Stimulated activated naive CD4-positive, alpha-beta T cell treated with Interleukin-2 at 50 U/mL for 16 hours (primary cell): Measurements from ENCODE around the gene GVQW3.
"Not testable (repeated sequence)": the region's sequence is repeated elsewhere in the genome, so short reads cannot be mapped to it uniquely, and the experiment has no call there.

Source experiments
- DNase-seq: peaks from one replicate; lab custom pipeline; 2025; lab: John Stamatoyannopoulos, UW

GVQW3 gene

DNA sequence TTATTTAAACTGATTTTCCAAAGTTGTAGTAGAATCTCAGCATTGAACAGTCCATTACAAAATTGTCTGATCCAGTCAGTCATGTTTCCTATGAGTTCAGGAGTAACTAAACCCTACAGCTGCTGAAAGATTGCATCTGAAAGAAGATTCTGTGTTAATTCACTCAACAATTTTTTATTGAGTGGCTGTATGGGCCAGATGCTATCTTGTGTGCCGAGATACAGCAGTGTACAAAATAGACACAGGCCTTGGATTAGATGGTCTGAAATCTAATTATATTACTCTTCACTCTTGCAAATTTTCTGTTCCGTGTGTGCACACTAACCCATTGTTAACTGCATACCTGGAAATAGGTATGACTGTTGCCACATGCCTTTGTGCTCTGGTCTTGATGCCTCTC, 7.3 kb downstream of the GVQW3 start:
- no peak for DNase-seq

DNA sequence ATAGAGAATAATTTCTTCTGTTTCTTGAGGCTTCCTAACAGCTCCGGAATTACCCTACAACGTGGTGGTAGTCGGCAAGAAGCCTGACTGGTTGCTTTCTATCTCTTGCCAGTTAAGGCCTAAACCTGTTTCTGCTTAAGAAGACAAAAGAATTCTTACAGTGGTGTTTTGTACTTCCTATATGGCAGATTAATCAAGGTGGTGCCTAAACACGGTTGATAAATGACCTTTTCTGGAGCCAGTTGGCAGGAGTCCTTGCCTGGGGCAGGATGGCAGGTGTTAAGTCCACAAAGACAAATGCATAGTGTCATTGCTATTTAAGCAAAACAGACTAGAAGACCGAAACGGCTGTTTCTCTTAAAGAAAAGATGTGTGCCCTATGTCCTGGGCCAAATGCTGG, 9.9 kb downstream of the GVQW3 start:
- DNase-seq = no peak

DNA sequence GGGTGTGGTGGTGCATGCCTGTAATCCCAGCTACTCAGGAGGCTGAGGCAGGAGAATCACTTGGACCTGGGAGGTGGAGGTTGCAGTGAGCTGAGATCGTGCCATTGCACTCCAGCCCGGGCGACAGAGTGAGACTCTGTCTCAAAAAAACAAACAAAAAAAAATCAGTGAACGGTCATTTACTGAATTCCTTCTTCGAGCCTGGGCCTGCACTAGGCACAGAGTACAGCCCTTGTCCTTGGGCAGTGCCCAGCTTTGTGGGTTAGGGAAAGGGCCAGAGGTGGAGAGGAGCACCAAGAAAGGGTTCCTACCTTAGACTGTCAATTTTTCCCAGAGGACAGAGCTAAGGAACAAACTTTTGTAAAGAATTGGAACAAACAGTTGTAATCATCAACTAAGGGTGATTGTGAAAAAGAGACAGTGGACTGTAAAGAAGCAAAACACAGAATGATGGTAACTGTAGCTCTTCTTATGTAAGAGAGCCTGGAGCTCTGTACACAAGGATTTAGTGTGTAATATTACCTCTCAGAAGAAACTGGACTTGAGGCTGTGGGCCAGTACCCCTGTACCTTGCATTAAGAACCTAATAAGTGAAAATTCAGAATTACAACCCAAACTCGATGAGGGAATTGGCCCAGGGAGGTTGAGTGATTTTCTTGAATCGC, 10.8 kb downstream of the GVQW3 start:
- DNase-seq = no peak

DNA sequence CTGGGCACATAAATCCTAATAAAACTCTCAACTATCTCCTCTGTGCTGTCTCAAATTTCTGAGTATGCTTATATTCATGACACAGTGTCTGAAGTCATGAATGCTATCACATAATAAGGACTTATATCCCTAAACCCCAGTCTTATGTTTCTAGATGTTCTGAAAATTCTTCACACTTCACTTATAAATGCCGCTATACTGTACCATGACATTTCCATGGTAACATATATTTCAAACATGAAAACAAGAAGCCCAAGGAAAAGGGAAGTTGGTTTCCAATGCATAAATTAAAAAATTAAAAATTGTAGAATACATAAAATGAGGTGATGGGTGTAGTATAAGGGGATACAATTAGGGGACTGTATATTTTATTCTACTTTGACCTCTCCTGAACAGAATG, 11.7 kb downstream of the GVQW3 start:
- DNase-seq = no peak

DNA sequence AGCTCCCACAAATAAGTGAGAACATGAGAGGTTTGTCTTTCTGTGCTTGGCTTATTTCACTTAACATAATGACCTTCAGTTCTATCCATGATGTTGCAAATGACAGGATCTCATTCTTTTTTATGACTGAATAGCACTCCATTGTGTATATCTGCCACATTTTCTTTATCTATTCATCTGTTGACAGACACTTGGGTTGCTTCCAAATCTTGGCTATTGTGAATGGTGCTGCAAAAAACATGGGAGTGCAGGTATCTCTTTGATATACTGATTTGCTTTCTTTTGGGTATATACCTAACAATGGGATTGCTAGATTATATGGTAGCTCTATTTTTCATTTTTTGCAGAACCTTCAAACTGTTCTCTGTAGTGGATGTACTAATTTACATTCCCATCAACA, 13.3 kb downstream of the GVQW3 start:
- no peak for DNase-seq

DNA sequence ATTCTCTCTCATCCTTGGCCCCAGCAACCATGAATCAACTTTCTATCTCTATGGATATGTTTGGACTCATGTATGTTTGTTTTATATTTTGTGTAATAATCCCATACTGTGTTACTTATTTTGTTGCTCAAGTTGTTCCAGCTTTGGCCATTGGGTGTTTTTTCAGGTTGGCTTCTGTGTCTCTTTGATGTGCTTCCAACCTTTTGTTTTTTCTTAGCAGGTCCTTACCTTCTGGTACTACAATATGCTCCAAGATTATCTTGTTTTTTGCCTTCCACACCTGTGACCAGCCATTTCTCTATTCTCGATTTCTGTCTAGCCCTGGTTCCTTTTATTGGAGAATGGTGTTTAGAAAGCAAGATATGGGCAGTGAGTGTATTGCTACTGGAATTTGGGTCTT, 14.2 kb downstream of the GVQW3 start:
- DNase-seq = no peak

DNA sequence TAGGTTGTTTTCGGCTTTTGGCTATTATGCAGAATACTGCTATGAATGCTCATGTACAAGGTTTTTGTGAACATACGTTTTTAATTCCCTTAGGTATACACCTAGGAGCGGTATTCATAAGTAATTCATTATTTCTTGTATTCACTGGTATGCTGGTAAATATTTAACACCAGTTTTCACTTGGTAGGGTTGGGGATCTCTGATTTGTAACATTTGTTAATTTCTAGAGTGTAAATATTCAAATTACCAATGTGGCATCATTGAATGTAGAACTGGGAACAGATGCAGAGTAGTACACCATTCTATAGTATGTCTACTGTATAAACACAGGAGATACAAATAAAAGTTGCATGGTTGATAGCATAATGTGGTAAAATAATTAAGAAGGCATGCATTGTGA, 16.3 kb downstream of the GVQW3 start:
- DNase-seq = no peak

DNA sequence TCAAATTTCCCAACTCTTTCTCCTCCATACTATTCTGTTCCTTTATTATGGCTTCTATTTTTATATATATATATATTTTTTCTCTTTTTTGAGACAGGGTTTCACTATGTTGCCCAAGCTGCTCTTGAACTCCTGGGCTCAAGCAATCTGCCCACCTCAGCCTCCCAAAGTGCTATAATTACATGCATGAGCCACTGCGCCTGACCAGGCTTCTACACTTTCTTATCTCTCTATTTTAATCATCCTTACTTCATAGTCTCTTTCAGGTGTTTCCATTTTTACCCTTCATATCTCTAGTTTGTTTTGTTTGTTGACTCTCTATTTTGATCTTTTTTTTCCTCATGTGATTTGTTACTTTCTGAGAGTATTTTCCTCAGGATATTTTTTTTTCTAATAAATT, 19.8 kb downstream of the GVQW3 start:
- no peak for DNase-seq

DNA sequence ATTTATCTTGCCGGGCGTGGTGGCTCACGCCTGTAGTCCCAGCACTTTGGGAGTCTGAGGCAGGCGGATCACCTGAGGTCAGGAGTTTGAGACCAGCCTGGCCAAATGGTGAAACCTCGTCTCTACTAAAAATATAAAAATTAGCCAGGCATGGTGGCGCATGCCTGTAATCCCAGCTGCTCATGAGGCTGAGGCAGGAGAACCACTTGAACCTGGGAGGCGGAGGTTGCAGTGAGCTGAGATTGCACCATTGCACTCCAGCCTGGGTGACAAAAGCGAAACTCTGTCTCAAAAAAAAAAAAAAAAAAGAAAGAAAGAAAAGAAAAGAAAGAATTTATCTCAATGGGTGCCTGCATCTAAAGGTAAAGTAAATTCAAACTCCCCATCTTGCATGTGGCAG, 20.4 kb downstream of the GVQW3 start:
- DNase-seq = not testable (repeated sequence)

DNA sequence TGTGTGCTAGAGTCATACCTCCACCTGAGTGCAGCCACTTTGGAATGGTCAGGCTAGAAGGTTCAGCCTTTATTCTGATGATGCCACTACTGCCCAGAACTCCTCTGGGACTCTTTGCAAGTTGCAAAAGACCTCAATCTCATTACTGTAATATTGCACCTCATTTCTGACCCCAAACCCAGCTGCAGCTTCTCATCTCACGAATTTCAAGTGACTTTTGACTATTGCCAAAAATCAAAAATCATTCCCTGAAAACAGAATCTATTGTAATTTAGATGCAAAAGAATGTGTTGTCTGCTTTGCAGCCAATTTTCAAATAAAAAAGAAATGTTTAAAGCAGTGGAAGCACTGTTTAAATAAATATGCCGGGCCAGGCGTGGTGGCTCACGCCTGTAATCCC, 25.2 kb downstream of the GVQW3 start:
- DNase-seq = no peak

DNA sequence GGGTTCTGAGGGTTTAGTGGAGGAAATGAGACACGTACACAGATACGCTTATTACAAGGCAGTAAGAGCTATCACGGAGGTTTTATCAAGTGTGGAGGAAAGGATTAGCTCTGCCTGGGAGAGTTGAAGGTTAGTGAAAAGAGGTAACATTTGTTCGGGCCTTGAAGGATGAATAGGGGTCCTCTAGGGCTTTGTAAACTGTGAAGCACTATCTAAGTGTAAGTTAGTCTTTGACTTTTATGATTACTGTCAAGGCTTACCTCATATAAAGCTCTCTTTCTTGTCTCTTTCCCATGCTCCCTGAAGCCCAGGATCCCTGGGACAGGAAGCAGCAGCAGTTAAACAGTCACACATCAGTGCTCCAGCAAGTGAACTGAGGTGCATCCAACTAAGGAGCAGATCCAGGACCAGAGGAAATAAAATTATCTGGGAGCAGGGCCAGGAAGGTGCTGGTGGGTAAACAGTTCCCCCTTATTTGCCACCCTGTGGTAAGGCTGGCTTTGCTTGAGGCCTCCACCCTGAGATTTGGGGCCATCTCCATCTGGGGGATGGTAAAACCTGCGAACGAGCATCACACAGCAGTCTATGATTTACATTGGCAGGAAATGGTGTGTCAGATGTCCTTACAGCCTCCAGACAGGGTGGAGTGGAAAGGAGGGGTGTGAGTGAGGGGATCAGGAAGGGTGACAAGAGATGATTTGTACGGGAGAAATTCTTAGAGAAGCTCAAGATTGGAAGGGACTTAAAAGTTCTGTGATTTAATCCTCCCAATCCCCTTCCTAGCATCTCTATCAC, 27.2 kb downstream of the GVQW3 start:
- no peak for DNase-seq

DNA sequence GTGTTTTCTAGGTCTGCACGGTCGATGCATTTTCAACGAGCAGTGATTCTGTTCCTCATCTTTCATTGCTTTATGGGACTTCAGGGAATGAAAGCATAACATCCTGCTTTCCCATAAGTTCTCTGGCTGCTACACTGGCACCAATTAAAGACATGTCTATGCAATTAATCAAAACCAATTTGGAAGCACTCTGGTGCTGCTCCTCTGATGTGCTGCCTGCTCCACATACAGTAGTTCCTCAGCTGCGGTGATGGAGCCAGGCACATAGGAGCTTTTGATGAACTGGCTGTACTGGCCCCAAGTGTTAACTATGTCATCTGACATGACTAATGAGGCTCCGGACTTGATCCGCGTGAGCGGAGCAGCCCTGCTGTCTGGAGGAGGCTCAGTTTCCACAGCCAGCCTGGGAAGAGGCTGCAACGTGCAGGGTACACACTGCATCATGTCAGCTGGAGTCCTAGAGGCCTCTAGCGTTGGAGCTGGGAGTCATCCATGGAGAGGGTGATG, 29.8 kb downstream of the GVQW3 start:
- no peak for DNase-seq

DNA sequence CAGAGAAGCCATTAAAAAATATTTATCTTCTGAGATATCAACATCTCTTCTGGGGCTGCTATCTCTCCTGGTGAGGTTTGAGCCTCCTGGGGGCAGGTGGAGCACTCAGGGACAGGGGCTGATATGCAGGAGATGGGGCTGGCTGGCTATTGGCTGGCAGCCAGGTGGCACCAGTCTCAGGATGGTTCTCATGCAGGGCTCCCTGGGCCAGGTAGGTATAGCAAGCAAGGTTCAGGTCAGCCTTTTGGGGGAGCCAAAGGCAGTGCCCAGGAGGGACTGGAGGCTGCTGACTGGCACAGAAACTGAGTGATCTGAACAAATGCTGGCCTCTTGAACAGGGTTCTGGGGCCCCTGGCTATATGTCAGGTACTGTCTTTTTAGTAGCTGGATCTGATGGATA, 34.0 kb downstream of the GVQW3 start:
- DNase-seq = no peak

DNA sequence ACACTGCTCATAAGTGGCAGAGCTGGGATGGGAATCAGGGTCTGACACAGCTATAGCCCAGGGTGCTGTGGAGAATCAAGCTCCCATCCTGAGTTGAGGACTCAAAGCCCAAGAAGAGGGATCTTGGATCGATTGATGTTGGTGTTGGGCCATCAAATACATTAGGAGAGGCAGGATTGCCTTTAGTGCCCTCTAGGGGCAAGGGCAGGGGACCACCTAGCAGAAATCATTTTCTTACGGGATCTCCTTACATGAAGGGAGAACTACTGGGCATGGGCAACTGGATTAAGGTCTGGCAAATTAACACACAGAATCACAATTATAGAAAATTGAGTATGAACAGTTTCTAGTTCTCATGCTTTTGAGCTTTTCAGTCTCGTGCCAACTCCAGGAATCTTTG, 38.8 kb downstream of the GVQW3 start:
- no peak for DNase-seq

DNA sequence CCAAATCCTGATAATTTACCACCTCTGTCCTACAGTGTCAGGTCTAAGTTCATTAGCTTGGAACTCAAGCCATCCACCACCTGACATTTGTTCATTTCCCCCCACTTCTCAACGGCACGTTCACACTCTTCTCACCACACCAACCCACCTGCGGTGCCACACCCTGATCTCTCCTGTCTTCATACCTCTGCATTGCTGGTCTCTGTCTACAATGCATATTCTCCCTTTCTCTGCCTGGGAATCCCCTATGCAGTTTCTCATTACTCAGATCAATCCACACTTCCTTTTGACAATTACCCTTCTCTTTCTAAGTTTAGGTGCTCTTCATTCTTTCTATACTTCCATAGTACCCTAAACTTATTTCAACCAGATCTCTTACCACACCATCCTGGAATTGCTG, 43.3 kb downstream of the GVQW3 start:
- DNase-seq = peak; percentile 12

DNA sequence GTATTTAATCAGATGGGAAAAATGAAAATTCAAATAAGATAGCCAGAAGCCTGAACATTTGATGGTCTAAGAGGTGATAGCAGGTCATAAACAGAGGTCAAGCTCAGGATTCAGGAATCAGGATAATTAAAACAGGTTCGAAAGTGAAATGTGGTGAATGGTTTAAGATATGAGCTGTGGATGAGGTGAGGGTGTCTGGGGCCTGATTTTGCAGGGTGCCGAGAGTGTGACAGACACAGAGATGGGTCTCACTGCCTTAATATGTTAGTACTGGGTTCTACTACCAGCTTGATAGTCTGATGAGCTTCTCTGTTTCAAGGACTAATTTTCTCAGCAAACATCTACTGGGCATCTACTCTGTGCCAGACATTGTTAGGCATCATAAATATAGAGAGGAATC, 43.8 kb downstream of the GVQW3 start:
- DNase-seq = no peak

DNA sequence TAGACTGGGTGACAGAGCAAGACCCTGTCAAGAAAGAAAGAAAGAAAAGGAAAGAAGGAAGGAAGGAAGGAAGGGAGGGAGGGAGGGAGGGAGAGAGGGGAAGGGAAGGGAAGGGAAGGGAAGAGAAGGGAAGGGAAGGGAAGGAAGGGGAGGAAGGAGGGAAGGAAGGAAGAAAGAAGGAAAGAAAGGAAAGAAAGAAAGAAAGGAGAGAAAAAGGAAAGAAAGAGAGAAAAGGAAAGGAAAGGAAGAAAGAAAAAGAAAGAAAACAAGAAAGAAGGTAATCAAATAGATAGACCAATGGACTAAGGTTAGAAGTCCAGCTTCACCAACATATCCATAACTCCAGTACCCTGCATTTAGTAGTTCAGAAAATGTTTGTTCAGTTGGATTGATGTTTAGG, 45.5 kb downstream of the GVQW3 start:
- no peak for DNase-seq

DNA sequence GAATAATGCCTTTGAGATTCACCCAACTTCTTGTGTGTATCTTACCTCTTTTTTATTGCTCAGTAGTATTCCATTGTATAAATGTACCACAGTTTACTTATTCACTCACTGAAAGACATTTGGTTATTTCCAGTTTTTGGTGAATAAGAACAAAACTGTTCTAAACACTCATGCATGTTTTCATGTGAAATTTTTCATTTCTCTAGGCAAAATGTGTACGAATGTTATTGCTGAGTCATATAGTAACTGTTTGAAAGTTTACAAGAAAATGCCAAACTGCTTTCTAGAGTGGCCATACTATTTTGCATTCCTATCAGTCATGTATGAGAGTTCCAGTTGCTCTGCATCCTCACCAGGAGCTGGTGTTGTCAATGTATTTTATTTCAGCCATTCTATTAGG, 54.9 kb downstream of the GVQW3 start:
- DNase-seq = no peak

DNA sequence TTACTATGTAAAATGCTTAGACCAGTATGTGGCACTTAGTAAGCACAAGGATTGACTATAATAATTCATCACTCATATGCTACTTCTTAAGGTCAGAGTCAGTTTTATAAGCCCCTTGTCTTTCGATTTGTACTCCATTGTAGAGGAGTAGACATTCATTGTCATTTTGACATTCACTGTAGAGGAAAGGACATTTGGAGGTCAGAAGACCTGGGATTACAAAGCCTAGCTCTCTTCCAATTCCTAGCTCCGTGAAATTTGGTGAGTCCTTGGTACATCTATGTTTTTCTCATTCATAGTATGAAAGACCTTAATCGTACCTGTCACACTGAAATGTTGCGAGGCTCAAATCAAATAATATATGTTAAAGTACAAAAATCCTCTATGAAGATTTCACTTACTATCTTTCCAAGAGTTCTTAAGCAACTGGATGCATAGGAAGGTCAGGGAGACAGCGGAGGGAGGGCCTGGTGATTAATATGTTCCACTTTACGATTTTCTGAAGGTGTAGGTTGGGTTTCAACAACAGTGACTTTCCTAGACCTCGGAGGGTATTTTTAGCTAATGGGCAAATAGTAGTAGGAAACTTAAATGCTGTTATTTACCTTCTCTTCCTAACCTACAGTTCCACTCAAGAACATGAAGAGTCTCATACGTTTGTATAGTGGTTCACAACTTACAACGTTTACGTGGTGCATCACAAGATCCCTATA, 62.3 kb downstream of the GVQW3 start:
- DNase-seq = no peak

DNA sequence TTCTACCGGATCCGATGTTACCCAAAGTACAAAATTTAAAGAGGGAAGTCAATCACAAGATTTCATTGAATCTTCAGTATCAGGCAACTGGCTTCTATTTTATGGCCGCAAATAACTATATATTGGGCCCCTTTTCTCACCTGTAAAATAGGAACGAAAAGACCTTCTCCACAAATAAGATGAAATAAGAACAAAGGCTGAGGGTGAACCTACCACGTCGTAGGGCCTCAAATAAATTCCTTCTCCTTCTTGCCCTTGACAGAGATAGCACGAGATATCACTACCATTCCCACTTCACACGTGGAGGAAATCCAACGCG, 62.9 kb downstream of the GVQW3 start:
- DNase-seq = no peak

DNA sequence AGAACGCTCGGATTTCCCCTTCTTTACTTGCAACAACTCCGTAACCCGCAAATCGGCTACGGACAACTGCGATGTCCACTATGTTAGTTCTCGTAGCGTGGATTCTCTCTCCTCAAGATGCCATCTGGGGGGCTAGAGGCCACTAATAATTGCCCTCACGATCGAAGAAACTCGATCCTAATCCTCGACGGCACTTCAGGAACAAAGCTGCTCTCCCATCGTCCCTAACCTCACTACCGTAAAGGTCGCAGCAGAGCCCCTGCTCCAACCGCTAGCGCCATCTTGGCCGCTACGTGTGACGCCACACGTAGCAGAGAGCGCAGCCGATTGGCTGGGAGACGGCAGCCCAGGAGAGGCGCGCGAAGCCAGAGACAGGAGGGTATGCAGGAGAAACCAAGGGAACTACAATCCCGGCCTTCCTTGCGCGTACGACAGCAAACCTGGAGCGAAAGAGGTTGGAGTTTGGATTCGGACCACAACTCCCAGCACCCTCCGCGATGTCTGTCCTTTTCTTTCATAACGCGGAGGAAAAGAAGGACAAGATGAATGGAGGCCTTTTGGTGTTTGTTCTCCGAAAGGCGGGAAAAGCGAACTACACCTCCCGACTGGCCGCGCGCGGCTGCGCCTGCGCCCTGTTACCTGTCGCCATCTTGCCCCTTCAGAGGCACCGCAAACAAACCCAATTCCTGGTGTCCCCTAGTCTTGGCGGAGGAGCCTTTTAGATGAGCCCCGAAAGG, 63.4 kb downstream of the GVQW3 start, which contains the start of gene EMSY:
Gene EMSY, plus strand, starts transcription at position 635 of the 737 bp plus-strand sequence. CDS start 1,921 bp downstream, outside the sequence.
- DNase-seq = peak; percentile 93
